HG03103 (cell line): ENCODE measurements around the gene FMO5.
"Not testable (repeated sequence)": the region's sequence is repeated elsewhere in the genome, so short reads cannot be mapped to it uniquely, and the experiment has no call there.

Experiments used
- ATAC-seq: cut with Tn5 transposase; IDR thresholded peaks from one replicate; pipeline ENCODE4 v1.9.1; 2021; ENCODE audit warnings: low read depth; ENCODE audit not compliant: unreplicated experiment

Gene FMO5

GRCh38 chr1:147209825-147210821 lies 15.0 kb downstream of the FMO5 start:
- ATAC-seq, result no peak

GRCh38 chr1:147208619-147209018 lies 16.5 kb downstream of the FMO5 start:
- ATAC-seq, result no peak

- no peak for ATAC-seq
Measured at GRCh38 chr1:147207192-147207591, 17.9 kb downstream of the FMO5 start.

- no peak for ATAC-seq
Measured at GRCh38 chr1:147204080-147204479, 21.1 kb downstream of the FMO5 start.

GRCh38 chr1:147202576-147202975 lies 22.6 kb downstream of the FMO5 start:
- no peak for ATAC-seq

- no peak for ATAC-seq
Measured at GRCh38 chr1:147201786-147202185, 23.4 kb downstream of the FMO5 start.

- ATAC-seq, result no peak
Measured at GRCh38 chr1:147201276-147201675, 23.9 kb downstream of the FMO5 start.

GRCh38 chr1:147197324-147197723 lies 27.8 kb downstream of the FMO5 start:
- ATAC-seq, result not testable (repeated sequence)

GRCh38 chr1:147189514-147189913 lies 35.6 kb downstream of the FMO5 start:
- no peak for ATAC-seq

- ATAC-seq, result no peak
Measured at GRCh38 chr1:147185432-147185831, 39.7 kb downstream of the FMO5 start.

GRCh38 chr1:147177611-147178380 lies 47.3 kb downstream of the FMO5 start:
- no peak for ATAC-seq

- peak; percentile 89 for ATAC-seq
Measured at GRCh38 chr1:147172168-147173016, 52.7 kb downstream of the FMO5 start, which contains the start of gene PRKAB2. PRKAB2 (minus strand) TSS chr1:147172470; CDS start chr1:147172144, 326 bp downstream.

- no peak for ATAC-seq
Measured at GRCh38 chr1:147171399-147172167, 53.6 kb downstream of the FMO5 start.

- ATAC-seq, result no peak
Measured at GRCh38 chr1:147169840-147170674, 55.1 kb downstream of the FMO5 start.

- no peak for ATAC-seq
Measured at GRCh38 chr1:147169171-147169570, 56.0 kb downstream of the FMO5 start.

GRCh38 chr1:147168626-147169058 lies 56.5 kb downstream of the FMO5 start:
- no peak for ATAC-seq

- no peak for ATAC-seq
Measured at GRCh38 chr1:147167365-147167764, 57.8 kb downstream of the FMO5 start.

GRCh38 chr1:147163019-147163418 lies 62.1 kb downstream of the FMO5 start:
- ATAC-seq, result no peak

GRCh38 chr1:147162093-147162492 lies 63.0 kb downstream of the FMO5 start:
- ATAC-seq, result no peak
